IMR-90 (cell line): ENCODE measurements around the gene MAPK10. TPM values are rescaled to one million over a fixed set of nuclear protein-coding genes. Genes with fewer than 3 reads are reported as not detected.

Experiments
- ATAC-seq: fragments of 200-7000 bp; cut with Tn5 transposase; 2 replicates; pipeline ENCODE4 v1.9.1; 2020; ENCODE audit warnings: low read depth, mild to moderate bottlenecking, moderate library complexity
- BruUV-seq: library from RNA; stranded (reverse); fragments of 400-500 nt; replicated peaks from 2 replicates; lab custom pipeline; 2021; lab: Mats Ljungman, UMichigan
- CTCF ChIA-PET: fragments of 300-600 bp; formaldehyde crosslinking; extraction: SDS; loops from one replicate; lab custom pipeline; 2021; ENCODE audit warnings: antibody characterized with exemption; lab: Yijun Ruan, JAX
- POLR2A ChIA-PET: fragments of 300-600 bp; sonication (Branson Sonifier 250); formaldehyde crosslinking; loops from one replicate; lab custom pipeline; 2022; ENCODE audit warnings: antibody characterized with exemption; ENCODE audit not compliant: unreplicated experiment; lab: Charles Lee
- DNase-seq: peaks from one replicate; pipeline ENCODE4 v3.0.0; 2013
- H2AFZ ChIP-seq: replicated peaks from 2 replicates; pipeline ENCODE3; 2013; ENCODE audit warnings: low read length, mild to moderate bottlenecking; ENCODE audit not compliant: poor library complexity
- H2AK5ac ChIP-seq: 2 replicates; pipeline ENCODE4 v1.6.1; 2013; ENCODE audit warnings: low read depth, low read length, inconsistent platforms
- H2AK9ac ChIP-seq: replicated peaks from 2 replicates; pipeline ENCODE3; 2013; ENCODE audit warnings: mild to moderate bottlenecking, low read depth, low read length, moderate library complexity; ENCODE audit not compliant: poor library complexity
- H2BK120ac ChIP-seq: 2 replicates; pipeline ENCODE4 v1.6.1; 2013; ENCODE audit warnings: low read depth, low read length, inconsistent platforms
- H2BK15ac ChIP-seq: 3 replicates; pipeline ENCODE4 v1.6.1; 2013; ENCODE audit warnings: low read depth, low read length, inconsistent platforms
- H2BK20ac ChIP-seq: 2 replicates; pipeline ENCODE4 v1.6.1; 2013; ENCODE audit warnings: low read depth, mild to moderate bottlenecking, inconsistent platforms, low read length, moderate library complexity
- H2BK5ac ChIP-seq: 2 replicates; pipeline ENCODE4 v1.6.1; 2013; ENCODE audit warnings: mild to moderate bottlenecking, low read depth, low read length, inconsistent platforms; ENCODE audit not compliant: poor library complexity, severe bottlenecking
- H3K14ac ChIP-seq: replicated peaks from 2 replicates; pipeline ENCODE4 v1.6.1; 2013; ENCODE audit warnings: low read depth, low read length, inconsistent platforms
- H3K18ac ChIP-seq: 2 replicates; pipeline ENCODE4 v1.6.1; 2013; ENCODE audit warnings: low read depth, low read length, control low read depth
- H3K23ac ChIP-seq: 2 replicates; pipeline ENCODE4 v1.6.1; 2013; ENCODE audit warnings: low read depth, low read length, inconsistent platforms
- H3K27ac ChIP-seq: 2 replicates; pipeline ENCODE4 v1.5.1; 2013; ENCODE audit warnings: mild to moderate bottlenecking, control low read depth, low read length; ENCODE audit not compliant: insufficient read depth
- H3K27me3 ChIP-seq: 2 replicates; pipeline ENCODE4 v1.6.1; 2013; ENCODE audit warnings: low read length; ENCODE audit not compliant: control insufficient read depth, insufficient read depth
- H3K36me3 ChIP-seq: 2 replicates; pipeline ENCODE4 v1.6.1; 2013; ENCODE audit warnings: low read length, mixed read lengths; ENCODE audit not compliant: control insufficient read depth, insufficient read depth
- H3K4ac ChIP-seq: 2 replicates; pipeline ENCODE4 v1.6.1; 2013; ENCODE audit warnings: low read depth, low read length, inconsistent platforms
- H3K4me1 ChIP-seq: 2 replicates; pipeline ENCODE4 v1.6.1; 2013; ENCODE audit warnings: low read length, mixed read lengths; ENCODE audit not compliant: control insufficient read depth, insufficient read depth
- H3K4me2 ChIP-seq: 2 replicates; pipeline ENCODE4 v1.6.1; 2013; ENCODE audit warnings: low read depth, mild to moderate bottlenecking, control low read depth, low read length, moderate library complexity
- H3K4me3 ChIP-seq: 2 replicates; pipeline ENCODE4 v1.5.1; 2013; ENCODE audit warnings: low read depth, mild to moderate bottlenecking, control low read depth, low read length, moderate library complexity; ENCODE audit not compliant: insufficient read depth
- H3K56ac ChIP-seq: 2 replicates; pipeline ENCODE4 v1.6.1; 2013; ENCODE audit warnings: low read length, inconsistent platforms; ENCODE audit not compliant: insufficient read depth; ENCODE audit errors: extremely low read depth
- H3K79me1 ChIP-seq, 2 experiments: 2 replicates each; pipeline ENCODE4 v1.6.1; 2013; ENCODE audit warnings: low read length in 2 of 2, inconsistent platforms in 1 of 2, low read depth in 1 of 2
- H3K9ac ChIP-seq: 2 replicates; pipeline ENCODE4 v1.6.1; 2013; ENCODE audit warnings: low read depth, low read length, control low read depth
- H3K9me1 ChIP-seq: 2 replicates; pipeline ENCODE4 v1.6.1; 2013; ENCODE audit warnings: low read length, inconsistent platforms; ENCODE audit not compliant: insufficient read depth
- H3K9me3 ChIP-seq: 2 replicates; pipeline ENCODE4 v1.6.1; 2013; ENCODE audit warnings: low read length; ENCODE audit not compliant: control insufficient read depth, insufficient read depth
- H4K20me1 ChIP-seq: 2 replicates; pipeline ENCODE4 v1.6.1; 2013; ENCODE audit warnings: low read length, inconsistent platforms; ENCODE audit not compliant: insufficient read depth
- H4K5ac ChIP-seq: 2 replicates; pipeline ENCODE4 v1.6.1; 2013; ENCODE audit warnings: mild to moderate bottlenecking, low read depth, low read length, control low read depth
- H4K8ac ChIP-seq, 2 experiments: 2 replicates each; pipeline ENCODE4 v1.6.1; 2013; ENCODE audit warnings: low read depth in 2 of 2, low read length in 2 of 2, control low read depth in 1 of 2, inconsistent platforms in 1 of 2
- H4K91ac ChIP-seq: 2 replicates; pipeline ENCODE4 v1.6.1; 2013; ENCODE audit warnings: low read depth, low read length, inconsistent platforms; ENCODE audit not compliant: insufficient read depth
- CEBPB ChIP-seq: IDR thresholded peaks from 2 replicates; pipeline ENCODE4 v1.6.1; 2012; ENCODE audit warnings: low read depth, low read length, improper control_type of control experiment
- NFE2L2 ChIP-seq: fragments of 150-350 bp; IDR thresholded peaks from 2 replicates; pipeline ENCODE4 v1.6.1; 2016; ENCODE audit warnings: low read depth, mild to moderate bottlenecking, low read length
- POLR2A ChIP-seq: IDR thresholded peaks from 2 replicates; pipeline ENCODE4 v1.6.1; 2012; ENCODE audit warnings: mild to moderate bottlenecking, low read depth, low read length
- RFX5 ChIP-seq: IDR thresholded peaks from 2 replicates; pipeline ENCODE4 v1.8.0; 2012; ENCODE audit warnings: low read depth, mild to moderate bottlenecking, low read length, moderate library complexity
- dilution Hi-C: fragments of 300-500 bp; cut with HindIII; formaldehyde crosslinking; loops from one replicate; pipeline ENCODE4 v1.14.3; 2018; ENCODE audit warnings: low sequenced_read_pairs; ENCODE audit not compliant: unreplicated experiment
- in situ Hi-C: fragments of 300-500 bp; cut with MboI; formaldehyde crosslinking; loops from 3 replicates; pipeline ENCODE4 v1.14.3; 2019; ENCODE audit warnings: low sequenced_read_pairs, inconsistent platforms, mixed read lengths
- intact Hi-C: fragments of 100-400 bp; cut with micrococcal nuclease; formaldehyde crosslinking; loops from 2 replicates; pipeline ENCODE4 v1.10.0; 2022
- polyA plus RNA-seq, 3 experiments: library from polyadenylated mRNA; depleted of rRNA; stranded (reverse); fragments of >200 nt; gene quantifications; 2 replicates each; pipeline ENCODE4 v1.2.3, GENCODE V29; 2012; ENCODE audit warnings: low replicate concordance in 1 of 3
- total RNA-seq: library from RNA; depleted of rRNA; stranded (reverse); fragments of >200 nt; gene quantifications from 2 replicates; pipeline ENCODE4 v1.2.3, GENCODE V29; 2012
- TF ChIP-seq, protein P1 (sequence below): fragments of 150-350 bp; IDR thresholded peaks from 2 replicates; pipeline ENCODE4 v1.6.1; 2016; ENCODE audit warnings: low read depth, mild to moderate bottlenecking, low read length, moderate library complexity, borderline replicate concordance

MAPK10 gene
- total and polyA plus RNA-seq, 2 of the 4 experiments (the other 2 are of a cell fraction) = 2.8 to 6.5 TPM

- Histone ChIP-seq H3K79me1 (peaks cover 10 to 21% of the 10 kb centered on the region in 2 experiments; a peak in 3 of 4 replicates), H2BK20ac (no peak overlapping the region), H2BK120ac (no peak overlapping the region), H3K23ac (no peak overlapping the region), H4K5ac (no peak overlapping the region), H4K20me1 (no peaks in the 10 kb centered on the region), H3K4ac (no peak overlapping the region), H3K4me1 (0 out of 2 replicates have a peak, but pooled peaks cover 2% of the 10 kb centered on the region), H2AK5ac (no peak overlapping the region), H3K9ac (no peak overlapping the region), H3K27me3 (no peaks in the 10 kb centered on the region), H2BK5ac (no peak overlapping the region), H4K8ac (no peak overlapping the region), H2BK15ac (no peak overlapping the region), H3K27ac (no peak overlapping the region), H2AK9ac (no peak overlapping the region), H3K4me3 (no peak overlapping the region), H3K9me1 (no peaks in the 10 kb centered on the region), H2AFZ (no peak overlapping the region), H3K4me2 (no peak overlapping the region), H4K91ac (no peak overlapping the region), H3K9me3 (no peaks in the 10 kb centered on the region), H3K18ac (no peak overlapping the region), H3K56ac (no peak overlapping the region), H3K36me3 (no peaks in the 10 kb centered on the region), H3K14ac (no peak overlapping the region)
- peak; percentile 64 for ATAC-seq
- in situ Hi-C loops = no loop called here
- no TSS peak for BruUV-seq
- ChIA-PET CTCF (interaction anchor here (1.2 kb wide), 1 partner anchor 9 kb away, joined by 4 read pairs; no protein-coding TSS in a partner anchor), POLR2A (no interaction called here)
- intact Hi-C loops = no loop called here
- peak; percentile 18 for DNase-seq
- dilution Hi-C loops = no loop called here
- TF ChIP-seq NFE2L2 (no peak), RFX5 (no peak), CEBPB (no peak), POLR2A (no peak)
- TF ChIP-seq, protein P1, sequence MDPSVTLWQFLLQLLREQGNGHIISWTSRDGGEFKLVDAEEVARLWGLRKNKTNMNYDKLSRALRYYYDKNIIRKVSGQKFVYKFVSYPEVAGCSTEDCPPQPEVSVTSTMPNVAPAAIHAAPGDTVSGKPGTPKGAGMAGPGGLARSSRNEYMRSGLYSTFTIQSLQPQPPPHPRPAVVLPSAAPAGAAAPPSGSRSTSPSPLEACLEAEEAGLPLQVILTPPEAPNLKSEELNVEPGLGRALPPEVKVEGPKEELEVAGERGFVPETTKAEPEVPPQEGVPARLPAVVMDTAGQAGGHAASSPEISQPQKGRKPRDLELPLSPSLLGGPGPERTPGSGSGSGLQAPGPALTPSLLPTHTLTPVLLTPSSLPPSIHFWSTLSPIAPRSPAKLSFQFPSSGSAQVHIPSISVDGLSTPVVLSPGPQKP = no peak
Observed at GRCh38 chr4:85955620-85956292, 404.1 kb downstream of the MAPK10 start.
